ENCODE data around the gene CCNJL.

- TF ChIP-seq EZH2phosphoT487 (IDR thresholded peaks at IDR 0.05; ENCODE audit: borderline replicate concordance, low read depth, low read length) (no peak), CTCF (conservative IDR thresholded peaks at IDR 0.05; ENCODE audit: low read length) (no peak)
Measured at GRCh38 chr5:160269017-160269416, 43.3 kb downstream of the CCNJL start.

Data from OCI-LY7 (cell line).